HG02852 (cell line): ENCODE measurements around the gene ARSG.
"Not testable (repeated sequence)": the region's sequence is repeated elsewhere in the genome, so short reads cannot be mapped to it uniquely, and the experiment has no call there.

Source experiments
- ATAC-seq: cut with Tn5 transposase; IDR thresholded peaks from one replicate; pipeline ENCODE4 v1.9.1; 2021; ENCODE audit warnings: mild to moderate bottlenecking, moderate library complexity; ENCODE audit not compliant: unreplicated experiment

Gene ARSG

DNA sequence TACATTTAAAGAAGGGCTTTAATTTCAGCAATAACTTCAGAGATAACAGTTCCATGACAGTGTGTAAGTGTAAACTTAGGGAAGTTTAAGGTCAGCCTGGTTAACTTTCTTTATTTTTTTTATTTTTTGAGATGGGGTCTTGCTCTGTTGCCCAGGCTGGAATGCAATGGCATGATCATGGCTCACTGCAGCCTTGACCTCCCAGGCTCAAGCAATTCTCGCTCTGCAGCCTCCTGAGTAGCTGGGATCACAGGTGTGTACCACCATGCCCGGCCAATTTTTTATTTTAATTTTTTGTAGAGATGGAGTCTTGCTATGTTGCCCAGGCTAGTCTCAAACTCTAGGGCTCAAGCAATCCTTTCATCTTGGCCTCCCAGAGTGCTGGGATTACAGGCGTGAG lies 15.0 kb upstream of the ARSG start:
- ATAC-seq, result not testable (repeated sequence)

GRCh38 chr17:68277807-68278206 lies 13.5 kb upstream of the ARSG start:
- no peak for ATAC-seq

GRCh38 chr17:68281965-68282364 lies 9.3 kb upstream of the ARSG start:
- not testable (repeated sequence) for ATAC-seq

GRCh38 chr17:68288375-68288774 lies 2.9 kb upstream of the ARSG start:
- ATAC-seq, result no peak

- no peak for ATAC-seq
These were observed 2.5 kb upstream of the ARSG start for GRCh38 chr17:68288804-68289203.

DNA sequence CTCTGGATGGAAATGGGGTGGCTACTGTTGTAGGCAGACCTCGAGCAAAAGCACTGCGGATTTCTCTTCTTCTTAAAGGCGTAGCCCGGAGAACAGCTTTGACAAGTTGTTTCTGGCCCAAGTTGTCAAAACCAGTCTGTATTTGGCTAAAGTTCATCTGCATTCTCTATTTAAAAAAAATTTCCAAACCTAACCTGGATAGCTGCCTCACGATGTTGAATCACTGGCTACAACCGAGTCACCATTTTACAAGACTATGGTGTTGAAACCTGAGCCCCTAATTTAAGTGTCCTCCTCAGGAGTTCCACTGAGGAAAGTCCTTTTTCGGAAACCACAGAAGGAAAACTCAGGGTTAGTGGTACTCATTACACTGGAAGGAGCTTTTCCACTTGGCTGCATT lies 1.8 kb upstream of the ARSG start:
- no peak for ATAC-seq

DNA sequence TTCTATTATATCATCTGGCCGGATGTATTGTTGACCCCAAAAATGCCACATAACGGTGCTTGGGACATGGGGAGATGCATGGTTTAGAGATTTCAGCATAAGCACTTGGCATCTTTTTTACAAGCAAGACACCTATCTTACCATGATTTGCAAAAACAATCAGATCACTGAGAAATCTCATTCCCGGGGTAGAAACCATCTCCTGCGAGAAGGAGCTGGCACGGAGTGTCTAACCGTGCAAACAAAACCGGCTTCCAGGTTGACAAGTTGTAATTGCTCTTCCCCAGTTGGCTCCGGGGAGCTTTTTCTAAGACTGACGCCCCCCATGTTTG lies 1.4 kb upstream of the ARSG start:
- ATAC-seq, result no peak

- ATAC-seq, result no peak
These were observed 884 bp upstream of the ARSG start for GRCh38 chr17:68290268-68290954.

DNA sequence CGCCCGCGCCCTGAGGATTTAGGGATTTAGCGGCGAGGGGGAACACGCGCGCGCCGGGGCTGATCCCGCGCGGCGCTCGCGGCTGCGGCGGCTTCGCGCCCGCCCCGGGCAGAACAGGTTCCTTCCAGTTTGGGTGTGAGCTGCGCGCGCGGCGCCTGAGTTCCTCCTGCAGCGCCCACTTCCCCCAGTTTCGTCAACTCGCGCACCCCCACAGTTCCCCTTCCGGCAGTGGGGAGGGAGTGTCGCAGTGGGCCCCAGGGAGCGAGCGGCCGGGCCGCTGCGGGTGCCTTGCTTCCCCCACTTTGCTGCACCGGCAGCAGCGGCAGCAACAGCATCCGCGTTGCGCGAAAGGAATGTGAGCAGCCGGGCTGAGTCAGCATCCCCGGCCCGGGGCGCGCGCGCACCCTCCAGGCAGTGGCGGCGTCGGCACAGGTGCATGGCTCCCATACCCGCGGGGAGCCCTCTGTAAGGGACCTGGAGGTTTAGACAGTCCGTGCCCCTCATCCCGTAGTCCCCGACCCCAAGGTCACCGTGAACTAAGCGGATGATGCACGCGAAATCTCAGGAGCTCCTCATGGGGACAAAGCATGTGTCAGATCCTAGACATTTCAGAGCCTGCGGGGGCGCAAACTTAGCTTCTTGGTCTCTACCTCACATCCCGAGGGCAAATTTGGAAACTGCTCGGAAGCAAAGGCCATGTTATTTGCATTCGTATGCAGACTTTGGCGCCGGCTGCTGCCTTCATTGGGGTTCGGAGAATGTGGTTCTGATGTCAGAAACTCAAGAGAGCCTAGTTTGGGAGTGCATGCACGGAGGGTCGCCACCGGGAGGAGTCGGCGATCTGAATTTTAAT lies 767 bp downstream of the ARSG start:
- peak; percentile 69 for ATAC-seq

- no peak for ATAC-seq
These were observed 1.4 kb downstream of the ARSG start for GRCh38 chr17:68292689-68293040.

DNA sequence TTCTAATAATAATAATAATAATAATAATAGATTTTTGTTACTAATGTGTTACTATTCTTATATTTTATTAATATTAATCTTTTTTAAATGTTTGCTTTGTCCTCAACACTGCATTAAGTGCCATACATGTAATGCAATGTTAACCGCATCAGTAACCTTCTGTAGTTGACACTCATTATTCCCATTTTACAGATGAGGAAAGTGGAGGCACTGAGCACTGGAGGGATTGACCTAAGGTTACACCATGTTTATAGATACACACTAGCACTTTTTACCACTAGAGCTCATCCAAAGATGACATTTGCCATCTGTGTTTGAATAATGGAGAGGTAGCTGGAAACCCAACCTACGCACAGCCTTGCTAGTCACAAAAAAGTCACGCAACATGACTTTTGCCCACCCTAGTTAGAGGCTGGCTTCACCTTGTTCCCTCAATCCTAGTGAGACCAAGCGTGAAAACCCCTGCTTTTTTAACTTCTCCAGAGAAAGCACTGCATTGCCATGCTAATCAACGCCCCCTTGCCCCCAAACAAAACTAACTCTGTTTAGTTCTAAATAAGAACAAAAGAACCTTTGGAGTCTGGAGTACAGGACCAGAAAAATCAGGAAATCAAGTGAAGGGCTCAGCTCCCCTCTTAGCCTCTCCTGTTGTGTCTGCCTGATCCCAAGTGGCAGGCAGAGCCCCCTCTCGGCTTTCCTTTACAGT lies 2.3 kb downstream of the ARSG start:
- no peak for ATAC-seq

DNA sequence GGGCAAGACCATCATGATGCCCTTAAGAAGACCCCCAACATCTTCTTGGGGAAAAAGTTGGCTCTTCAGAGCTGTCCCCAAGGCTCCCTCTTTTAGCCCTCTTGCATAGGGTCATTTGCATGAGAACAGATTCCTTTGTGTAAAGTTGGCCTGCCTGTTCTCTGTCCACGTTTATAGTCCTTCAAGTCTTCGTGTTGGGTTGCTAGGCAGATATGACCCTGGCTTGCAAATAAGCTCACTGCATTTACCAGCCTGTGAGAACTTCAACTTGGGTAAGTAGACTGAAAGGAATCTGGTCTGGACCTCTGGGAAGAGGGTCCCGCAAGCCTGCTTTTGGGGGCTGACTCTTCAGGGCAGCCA lies 2.9 kb downstream of the ARSG start:
- ATAC-seq, result no peak

DNA sequence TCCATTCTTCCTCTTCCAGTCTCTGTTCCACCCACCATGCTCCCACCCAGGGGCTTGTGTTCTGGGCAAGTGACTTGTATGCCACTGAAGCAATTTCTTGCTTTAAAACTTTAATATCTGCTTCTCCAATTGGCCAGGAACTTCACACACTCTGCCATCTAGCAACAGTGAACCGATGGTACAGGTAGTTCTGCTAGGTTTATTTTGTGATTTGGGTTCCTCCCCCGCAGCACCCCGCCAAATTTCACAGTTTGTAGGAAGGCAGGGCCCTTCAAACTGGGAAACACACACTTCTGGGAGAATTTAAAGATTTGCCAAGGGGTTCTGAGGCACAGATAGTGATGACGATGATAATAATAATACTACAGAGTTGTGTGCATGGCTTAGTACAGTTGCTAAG lies 3.3 kb downstream of the ARSG start:
- no peak for ATAC-seq

- no peak for ATAC-seq
These were observed 3.8 kb downstream of the ARSG start for GRCh38 chr17:68295086-68295485.

- ATAC-seq, result no peak
These were observed 5.2 kb downstream of the ARSG start for GRCh38 chr17:68296217-68297191.

- no peak for ATAC-seq
These were observed 5.9 kb downstream of the ARSG start for GRCh38 chr17:68297195-68297594.

GRCh38 chr17:68298601-68299000 lies 7.3 kb downstream of the ARSG start:
- ATAC-seq, result no peak

GRCh38 chr17:68299817-68300216 lies 8.5 kb downstream of the ARSG start:
- ATAC-seq, result no peak

- ATAC-seq, result no peak
These were observed 10.2 kb downstream of the ARSG start for GRCh38 chr17:68301438-68301959.

DNA sequence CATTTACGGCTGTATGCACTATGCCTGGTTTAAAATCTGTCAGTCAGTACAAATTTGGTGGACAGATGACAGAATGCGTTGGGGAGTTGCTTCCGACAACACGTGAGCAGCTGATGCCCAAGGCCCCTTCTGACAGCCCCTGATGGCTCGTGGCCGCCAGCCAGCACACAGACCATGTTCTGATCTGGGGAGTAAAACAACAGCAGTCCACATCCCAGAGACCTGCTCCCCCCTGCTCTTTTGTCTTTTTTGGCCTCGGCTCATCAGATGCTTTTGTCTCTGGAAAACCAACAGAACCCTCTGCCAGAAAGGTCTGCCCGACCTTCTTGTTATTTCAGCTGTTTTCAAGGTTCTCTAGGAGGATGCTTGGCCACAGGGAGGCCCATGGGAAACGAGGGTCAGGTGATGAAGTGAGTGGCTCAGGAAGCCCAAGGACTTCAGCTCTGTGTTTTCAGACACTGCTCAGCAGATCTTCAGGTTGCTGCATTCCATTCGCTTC lies 10.8 kb downstream of the ARSG start:
- ATAC-seq, result no peak
